ENCODE data around the gene CFAP68. TPM values are rescaled to one million over a fixed set of nuclear protein-coding genes. Genes with fewer than 3 reads are reported as not detected.

Gene CFAP68
- total and polyA plus RNA-seq, 2 experiments from 2014 or later = 9.9 to 20.2 TPM

GRCh38 chr11:111852103-111852502 lies 27.2 kb upstream of the CFAP68 start:
- Histone ChIP-seq H3K9me3 (ENCODE audit: low read depth) (no peaks in the 10 kb centered on the region), H3K9ac (no peak overlapping the region), H3K4me1 (ENCODE audit: insufficient read depth) (peaks cover under 1% of the 10 kb centered on the region; the same call in 1 of the 2 replicates), H3K27ac (no peak overlapping the region), H4K20me1 (ENCODE audit: insufficient read depth) (no peaks in the 10 kb centered on the region), H2AFZ (no peak overlapping the region), H3K36me3 (ENCODE audit: low read depth) (peaks cover 5% of the 10 kb centered on the region; the same call in 1 of the 2 replicates), H3K9me2 (ENCODE audit: insufficient read depth) (no peaks in the 10 kb centered on the region), H3K4me3 (no peak overlapping the region), H3K27me3 (replicated peaks; ENCODE audit: insufficient read depth) (no peaks in the 10 kb centered on the region), H3K79me2 (ENCODE audit: insufficient read depth) (no peaks in the 10 kb centered on the region), H3F3A (ENCODE audit: insufficient read depth) (peaks cover 12% of the 10 kb centered on the region), H3K4me2 (ENCODE audit: unreplicated experiment) (no peak overlapping the region)
- TF ChIP-seq EZH2 (IDR thresholded peaks at IDR 0.05; ENCODE audit: insufficient read depth, poor library complexity, severe bottlenecking) (no peak), EZH2phosphoT487 (IDR thresholded peaks at IDR 0.05; ENCODE audit: insufficient read depth, low read depth) (no peak)
- DNase-seq = no peak
- WGBS, 2 experiments (ENCODE audit: low coverage in 1 of 2, low lambda C conversion rate in 2 of 2, missing lambda C conversion rate in 2 of 2) = 73 to 74% methylated on average over 2 of the region's 2 CpGs
- in situ Hi-C loops (cut with MboI) = no loop called here

GRCh38 chr11:111855506-111855905 lies 23.8 kb upstream of the CFAP68 start:
- no peak overlapping the region for H3K4me3 ChIP-seq
- peaks cover 22% of the 10 kb centered on the region; the same call in 1 of the 2 replicates for H3K36me3 ChIP-seq (ENCODE audit: low read depth)
- H3K79me2 ChIP-seq (ENCODE audit: insufficient read depth) = no peaks in the 10 kb centered on the region
- H3K4me1 ChIP-seq (ENCODE audit: insufficient read depth) = no peaks in the 10 kb centered on the region
- no peak overlapping the region for H3K9ac ChIP-seq
- no peak overlapping the region for H2AFZ ChIP-seq
- H3K9me2 ChIP-seq (ENCODE audit: insufficient read depth) = no peaks in the 10 kb centered on the region
- H3K27ac ChIP-seq = no peak overlapping the region
- H3K4me2 ChIP-seq (ENCODE audit: unreplicated experiment) = no peak overlapping the region
- H4K20me1 ChIP-seq (ENCODE audit: insufficient read depth) = no peaks in the 10 kb centered on the region
- no peaks in the 10 kb centered on the region for H3K9me3 ChIP-seq (ENCODE audit: low read depth)
- DNase-seq = no peak
- H3F3A ChIP-seq (ENCODE audit: insufficient read depth) = no peaks in the 10 kb centered on the region; the same call in 1 of the 2 replicates
- TF ChIP-seq EZH2 (IDR thresholded peaks at IDR 0.05; ENCODE audit: insufficient read depth, poor library complexity, severe bottlenecking) (no peak), EZH2phosphoT487 (IDR thresholded peaks at IDR 0.05; ENCODE audit: insufficient read depth, low read depth) (no peak)
- in situ Hi-C loops (cut with MboI) = no loop called here
- no peaks in the 10 kb centered on the region for H3K27me3 ChIP-seq (replicated peaks; ENCODE audit: insufficient read depth)

- no peak overlapping the region for H3K4me3 ChIP-seq
- H3K79me2 ChIP-seq (ENCODE audit: insufficient read depth) = no peaks in the 10 kb centered on the region
- no peak overlapping the region for H3K27ac ChIP-seq
- H3K4me2 ChIP-seq (ENCODE audit: unreplicated experiment) = no peak overlapping the region
- H4K20me1 ChIP-seq (ENCODE audit: insufficient read depth) = no peaks in the 10 kb centered on the region
- no peaks in the 10 kb centered on the region for H3K4me1 ChIP-seq (ENCODE audit: insufficient read depth)
- TF ChIP-seq EZH2phosphoT487 (IDR thresholded peaks at IDR 0.05; ENCODE audit: insufficient read depth, low read depth) (no peak), EZH2 (IDR thresholded peaks at IDR 0.05; ENCODE audit: insufficient read depth, poor library complexity, severe bottlenecking) (no peak)
- peaks cover 23% of the 10 kb centered on the region for H3K36me3 ChIP-seq (ENCODE audit: low read depth)
- no peaks in the 10 kb centered on the region for H3K9me3 ChIP-seq (ENCODE audit: low read depth)
- no peak overlapping the region for H2AFZ ChIP-seq
- no peak overlapping the region for H3K9ac ChIP-seq
- no peaks in the 10 kb centered on the region for H3F3A ChIP-seq (ENCODE audit: insufficient read depth)
- WGBS, 2 experiments (ENCODE audit: low coverage in 1 of 2, low lambda C conversion rate in 2 of 2, missing lambda C conversion rate in 2 of 2) = 97 to 98% methylated on average over 3 of the region's 3 CpGs
- no peak for DNase-seq
- no peaks in the 10 kb centered on the region for H3K9me2 ChIP-seq (ENCODE audit: insufficient read depth)
- no peaks in the 10 kb centered on the region for H3K27me3 ChIP-seq (replicated peaks; ENCODE audit: insufficient read depth)
- in situ Hi-C loops (cut with MboI) = no loop called here
Measured at GRCh38 chr11:111860257-111860656, 19.1 kb upstream of the CFAP68 start.

GRCh38 chr11:111870113-111870512 lies 9.2 kb upstream of the CFAP68 start:
- no peaks in the 10 kb centered on the region for H3K27me3 ChIP-seq (replicated peaks; ENCODE audit: insufficient read depth)
- peak overlapping the region; percentile 99; the same call in 1 of the 2 replicates for H2AFZ ChIP-seq
- no peak for DNase-seq
- TF ChIP-seq EZH2phosphoT487 (IDR thresholded peaks at IDR 0.05; ENCODE audit: insufficient read depth, low read depth) = no peak
- TF ChIP-seq EZH2 (IDR thresholded peaks at IDR 0.05; ENCODE audit: insufficient read depth, poor library complexity, severe bottlenecking) = no peak
- H3K27ac ChIP-seq = no peak overlapping the region
- peaks cover 13% of the 10 kb centered on the region for H3K4me1 ChIP-seq (ENCODE audit: insufficient read depth)
- no peaks in the 10 kb centered on the region for H3K9me2 ChIP-seq (ENCODE audit: insufficient read depth)
- H3K4me3 ChIP-seq = peak overlapping the region; percentile 98
- 97 to 100% methylated on average over 1 of the region's 1 CpG for WGBS, 2 experiments (ENCODE audit: low coverage in 1 of 2, low lambda C conversion rate in 2 of 2, missing lambda C conversion rate in 2 of 2)
- no peak overlapping the region for H3K9ac ChIP-seq
- no peaks in the 10 kb centered on the region for H4K20me1 ChIP-seq (ENCODE audit: insufficient read depth)
- H3F3A ChIP-seq (ENCODE audit: insufficient read depth) = no peaks in the 10 kb centered on the region
- in situ Hi-C loops (cut with MboI) = loop anchor here (10.0 kb wide), 1 partner anchor 125 kb away; no protein-coding TSS in a partner anchor
- H3K4me2 ChIP-seq (ENCODE audit: unreplicated experiment) = peak overlapping the region; percentile 98
- peaks cover 21% of the 10 kb centered on the region for H3K79me2 ChIP-seq (ENCODE audit: insufficient read depth)
- peaks cover 20% of the 10 kb centered on the region for H3K36me3 ChIP-seq (ENCODE audit: low read depth)
- H3K9me3 ChIP-seq (ENCODE audit: low read depth) = no peaks in the 10 kb centered on the region

GRCh38 chr11:111870522-111870885 lies 8.8 kb upstream of the CFAP68 start:
- Histone ChIP-seq H3K4me3 (peak overlapping the region; percentile 98), H2AFZ (peak overlapping the region; percentile 99), H3K27ac (peak overlapping the region; percentile 66), H3K9me2 (ENCODE audit: insufficient read depth) (no peaks in the 10 kb centered on the region), H3K9me3 (ENCODE audit: low read depth) (no peaks in the 10 kb centered on the region), H3K36me3 (ENCODE audit: low read depth) (peaks cover 16% of the 10 kb centered on the region), H3K4me1 (ENCODE audit: insufficient read depth) (peaks cover 13% of the 10 kb centered on the region), H3F3A (ENCODE audit: insufficient read depth) (no peaks in the 10 kb centered on the region), H3K4me2 (ENCODE audit: unreplicated experiment) (peak overlapping the region; percentile 98), H3K27me3 (replicated peaks; ENCODE audit: insufficient read depth) (no peaks in the 10 kb centered on the region), H3K9ac (peak overlapping the region; percentile 87), H4K20me1 (ENCODE audit: insufficient read depth) (no peaks in the 10 kb centered on the region), H3K79me2 (ENCODE audit: insufficient read depth) (peaks cover 21% of the 10 kb centered on the region)
- TF ChIP-seq EZH2 (IDR thresholded peaks at IDR 0.05; ENCODE audit: insufficient read depth, poor library complexity, severe bottlenecking) (no peak), EZH2phosphoT487 (IDR thresholded peaks at IDR 0.05; ENCODE audit: insufficient read depth, low read depth) (no peak)
- in situ Hi-C loops (cut with MboI) = loop anchor here (10.0 kb wide), 1 partner anchor 124 kb away; no protein-coding TSS in a partner anchor
- no peak for DNase-seq

All from GM23248 (cell line).